Measurements from ENCODE around the gene NBEAL1.
"Not testable (repeated sequence)": the region's sequence is repeated elsewhere in the genome, so short reads cannot be mapped to it uniquely, and the experiment has no call there.

The NBEAL1 gene

GRCh38 chr2:203040966-203041521 is 26.4 kb downstream of the NBEAL1 start:
- no peak for DNase-seq

GRCh38 chr2:203042178-203042577 is 27.5 kb downstream of the NBEAL1 start:
- no peak for DNase-seq

DNA sequence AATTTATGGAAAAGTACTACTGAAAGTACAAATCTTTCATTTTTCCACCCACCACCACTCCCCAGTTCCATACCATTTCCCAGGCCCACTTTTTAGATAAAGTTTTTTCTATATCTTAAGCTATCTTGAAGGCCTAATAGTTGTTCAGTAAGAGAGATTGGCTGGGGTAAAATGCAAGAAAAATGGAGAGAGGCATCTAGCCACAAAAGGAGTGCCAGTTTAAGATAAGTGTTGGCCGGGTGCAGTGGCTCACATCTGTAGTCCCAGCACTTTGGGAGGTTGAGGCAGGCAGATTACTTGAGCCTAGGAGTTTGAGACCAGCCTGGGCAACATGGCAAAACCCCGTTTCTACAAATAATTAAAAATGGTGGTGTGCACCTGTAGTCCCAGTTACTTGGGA is 28.6 kb downstream of the NBEAL1 start:
- no peak for DNase-seq

DNA sequence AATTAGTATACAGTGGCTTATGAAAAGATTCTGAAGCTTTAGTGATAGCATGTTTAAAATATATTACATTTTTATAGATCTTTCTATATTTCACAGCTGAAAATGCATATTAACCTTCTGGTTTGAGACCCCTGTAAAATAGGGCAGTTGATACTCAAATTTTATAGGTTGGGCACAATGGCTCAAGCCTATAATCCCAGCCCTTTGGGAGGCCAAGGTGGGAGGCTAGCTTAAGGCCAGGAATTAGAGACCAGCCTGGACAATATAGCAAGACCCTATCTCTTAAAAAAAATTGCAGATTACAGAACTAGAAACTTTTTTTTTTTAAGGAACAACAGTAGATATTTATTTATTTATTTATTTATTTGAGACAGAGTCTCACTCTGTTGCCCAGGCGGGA is 31.2 kb downstream of the NBEAL1 start:
- no peak for DNase-seq

DNA sequence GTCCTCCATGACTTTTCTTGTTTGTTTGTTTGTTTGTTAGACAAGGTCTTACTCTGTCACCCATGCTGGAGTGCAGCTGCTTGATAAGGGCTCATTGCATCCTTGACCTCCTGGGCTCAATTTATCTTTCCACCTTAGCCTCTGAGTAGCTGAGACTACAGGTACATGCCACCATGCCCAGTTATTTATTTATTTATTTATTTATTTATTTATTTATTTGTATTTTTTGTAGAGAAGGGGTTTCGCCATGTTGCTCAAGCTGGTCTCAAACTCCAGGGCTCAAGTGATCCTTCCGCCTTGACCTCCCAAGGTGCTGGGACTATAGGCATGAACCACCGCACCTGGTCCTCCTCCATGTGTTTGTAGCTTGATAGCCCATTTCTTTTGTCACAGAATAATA is 37.9 kb downstream of the NBEAL1 start:
- DNase-seq: no peak

GRCh38 chr2:203059567-203060240 is 45.0 kb downstream of the NBEAL1 start:
- DNase-seq: no peak

DNA sequence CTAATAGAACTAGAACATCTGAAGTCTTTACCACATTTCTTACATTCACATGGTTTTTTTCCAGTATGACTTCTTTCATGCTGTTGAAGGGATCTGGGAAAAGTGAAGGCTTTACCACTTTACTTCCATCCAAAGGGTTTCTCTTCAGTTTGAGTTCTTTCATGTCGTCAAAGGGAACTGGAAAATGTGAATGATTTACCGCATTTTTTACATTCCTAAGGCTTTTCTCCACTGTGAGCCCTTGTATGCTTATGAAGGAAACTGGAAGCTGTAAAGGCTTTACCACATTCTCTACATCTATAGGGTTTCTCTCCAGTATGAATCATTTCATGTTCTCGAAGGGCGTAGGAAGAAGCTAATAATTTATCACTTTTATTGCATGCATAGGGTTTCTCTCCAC is 46.7 kb downstream of the NBEAL1 start:
- DNase-seq: no peak

GRCh38 chr2:203062126-203062525 is 47.5 kb downstream of the NBEAL1 start:
- DNase-seq: no peak

DNA sequence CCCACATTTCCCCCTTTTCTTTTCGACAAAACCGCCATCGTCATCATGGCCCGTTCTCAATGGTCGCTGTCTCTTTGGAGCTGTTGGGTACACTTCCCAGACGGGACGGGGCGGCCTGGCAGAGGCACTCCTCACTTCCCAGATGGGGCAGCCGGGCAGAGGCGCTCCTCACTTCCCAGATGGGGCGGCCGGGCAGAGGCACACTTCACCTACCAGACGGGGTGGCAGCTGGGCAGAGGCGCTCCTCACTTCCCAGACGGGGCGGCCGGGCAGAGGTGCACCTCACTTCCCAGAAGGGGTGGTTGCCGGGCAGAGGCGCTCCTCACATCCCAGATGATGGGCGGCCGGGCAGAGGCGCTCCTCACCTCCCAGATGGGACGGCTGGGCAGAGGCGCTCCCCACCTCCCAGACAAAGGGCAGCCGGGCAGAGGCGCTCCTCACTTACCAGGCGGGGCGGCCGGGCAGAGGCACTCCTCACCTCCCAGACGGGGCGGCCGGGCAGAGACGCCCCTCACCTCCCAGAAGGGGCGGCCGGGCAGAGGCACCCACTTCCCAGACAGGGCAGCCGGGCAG is 51.9 kb downstream of the NBEAL1 start:
- DNase-seq: not testable (repeated sequence)

DNA sequence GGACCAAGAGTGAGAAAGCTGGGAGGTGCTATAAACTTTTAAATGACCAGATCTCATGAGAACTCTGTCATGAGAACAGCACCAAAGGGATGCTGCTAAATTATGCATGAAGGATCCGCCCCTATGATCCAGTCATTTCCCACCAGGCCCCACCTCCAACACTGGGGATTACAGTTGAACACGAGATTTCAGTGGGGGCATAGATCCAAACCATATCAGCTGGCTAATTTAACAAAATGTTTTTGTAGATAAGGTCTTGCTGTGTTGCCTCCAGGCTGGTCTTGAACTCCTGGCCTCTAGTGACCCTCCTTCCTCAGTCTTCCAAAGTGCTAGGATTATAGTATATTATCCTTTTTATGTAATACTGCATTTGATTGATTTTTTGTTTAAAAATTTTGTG is 56.0 kb downstream of the NBEAL1 start:
- DNase-seq: no peak

DNA sequence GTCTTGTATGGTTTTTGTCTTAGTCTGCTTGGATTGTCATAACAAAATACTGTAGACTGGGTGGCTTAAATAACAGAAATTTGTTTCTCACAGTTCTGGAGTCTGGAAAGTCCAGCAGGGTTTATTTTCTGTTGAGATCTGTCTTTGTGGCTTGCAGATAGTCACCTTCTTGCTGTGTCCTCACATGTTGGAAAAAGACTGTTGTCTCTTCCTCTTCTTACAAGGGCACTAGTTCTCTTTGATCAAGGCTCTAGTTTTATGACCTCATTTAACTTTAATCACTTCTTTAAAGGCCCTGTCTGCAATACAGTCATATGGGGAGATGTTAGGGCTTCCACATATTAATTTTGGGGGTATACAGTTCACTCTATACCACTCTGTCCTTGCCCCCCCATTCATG is 56.5 kb downstream of the NBEAL1 start:
- DNase-seq: no peak

- DNase-seq: no peak
These were observed 57.7 kb downstream of the NBEAL1 start for GRCh38 chr2:203072371-203072770.

DNA sequence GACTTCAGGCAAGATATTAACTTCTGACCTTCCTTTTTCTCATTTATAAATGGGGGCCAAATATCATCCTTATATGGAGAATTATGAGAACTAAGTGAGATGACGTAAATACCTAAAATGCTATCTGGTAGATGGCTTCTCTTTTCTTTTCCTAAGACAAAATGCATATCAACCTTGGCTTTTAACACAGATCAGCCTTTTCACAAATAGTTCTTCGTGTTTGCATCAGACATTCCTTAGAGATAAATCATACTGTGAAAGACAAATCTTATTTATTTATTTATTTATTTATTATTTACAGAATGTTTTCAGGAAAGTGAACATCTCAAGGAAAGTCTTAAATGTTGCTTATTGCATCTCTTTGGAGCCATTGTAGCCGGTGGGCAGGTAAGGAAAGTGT is 62.8 kb downstream of the NBEAL1 start:
- DNase-seq: no peak

- no peak for DNase-seq
These were observed 65.9 kb downstream of the NBEAL1 start for GRCh38 chr2:203080447-203081045.

- DNase-seq: no peak
These were observed 68.7 kb downstream of the NBEAL1 start for GRCh38 chr2:203083328-203083727.

GRCh38 chr2:203086381-203086780 is 71.7 kb downstream of the NBEAL1 start:
- not testable (repeated sequence) for DNase-seq

DNA sequence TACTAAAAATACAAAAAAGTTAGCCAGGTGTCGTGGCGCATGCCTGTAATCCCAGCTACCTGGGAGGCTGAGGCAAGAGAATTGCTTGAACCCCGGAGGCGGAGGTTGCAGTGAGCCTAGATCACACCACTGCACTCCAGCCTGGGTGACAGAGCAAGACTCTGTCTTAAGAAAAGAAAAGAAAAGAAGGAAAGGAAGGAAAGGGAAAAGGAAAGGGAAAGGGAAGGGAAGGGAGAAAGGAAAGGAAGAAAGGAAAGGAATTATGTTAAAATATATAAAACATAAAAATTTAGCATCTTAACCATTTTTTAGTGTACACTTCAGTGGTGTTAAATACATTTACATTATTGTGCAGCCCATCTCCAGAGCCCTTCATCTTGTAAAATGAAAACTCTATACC is 76.0 kb downstream of the NBEAL1 start:
- DNase-seq: not testable (repeated sequence)

DNA sequence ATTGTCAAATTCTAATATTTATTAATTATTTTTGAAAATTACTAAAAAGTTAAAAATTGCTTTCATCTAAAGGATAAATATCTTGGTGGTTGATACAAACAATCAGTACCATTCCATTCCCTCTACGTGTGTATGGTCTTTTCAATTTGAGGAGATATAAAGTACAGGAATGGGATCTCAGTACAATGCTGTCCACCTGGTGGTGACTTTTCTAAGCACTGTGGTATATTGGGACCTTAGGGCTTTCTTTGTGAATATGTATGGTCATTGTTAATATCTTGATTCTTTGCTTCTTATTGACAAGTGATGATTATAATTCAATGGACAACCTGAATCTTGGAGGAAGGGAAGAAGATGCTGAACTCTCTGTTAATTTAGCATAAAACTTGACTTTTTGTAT is 83.1 kb downstream of the NBEAL1 start:
- DNase-seq: no peak

GRCh38 chr2:203102357-203102756 is 87.7 kb downstream of the NBEAL1 start:
- DNase-seq: not testable (repeated sequence)

DNA sequence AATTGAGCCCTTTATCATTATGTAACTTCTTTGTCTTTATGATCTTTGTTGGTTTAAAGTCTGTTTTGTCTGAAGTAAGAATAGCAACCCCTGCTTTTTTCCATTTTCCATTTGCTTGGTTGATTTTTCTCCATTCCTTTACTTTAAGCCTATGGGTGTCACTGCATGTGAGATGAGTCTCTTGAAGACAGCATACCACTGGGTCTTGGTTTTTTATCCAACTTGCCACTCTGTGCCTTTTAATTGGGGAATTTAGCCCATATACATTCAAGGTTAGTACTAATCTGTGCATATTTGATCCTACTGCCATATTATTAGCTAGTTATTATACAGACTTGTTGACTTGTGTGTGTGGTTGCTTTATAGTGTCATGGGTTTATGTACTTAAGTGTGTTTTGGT is 89.6 kb downstream of the NBEAL1 start:
- no peak for DNase-seq

DNA sequence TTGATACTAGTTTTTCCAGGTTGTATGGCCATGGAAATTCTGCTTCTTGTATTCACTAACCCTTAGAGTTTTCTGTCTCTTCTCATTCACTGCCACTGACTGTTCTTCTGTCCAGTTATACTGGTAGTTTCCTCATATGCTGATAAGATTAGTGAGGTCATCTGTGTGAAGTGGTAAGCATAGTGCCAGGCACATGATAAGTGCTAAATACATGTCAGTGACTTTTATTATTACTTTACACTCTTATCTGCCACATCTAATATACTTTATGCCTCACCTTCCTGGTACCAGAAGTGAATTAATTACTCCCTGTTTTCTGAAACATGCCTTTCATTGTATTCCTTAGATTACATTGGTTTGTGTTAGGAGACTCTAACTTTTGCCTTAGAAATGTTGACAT is 91.3 kb downstream of the NBEAL1 start:
- no peak for DNase-seq

GRCh38 chr2:203110496-203110895 is 95.8 kb downstream of the NBEAL1 start:
- DNase-seq: not testable (repeated sequence)

DNA sequence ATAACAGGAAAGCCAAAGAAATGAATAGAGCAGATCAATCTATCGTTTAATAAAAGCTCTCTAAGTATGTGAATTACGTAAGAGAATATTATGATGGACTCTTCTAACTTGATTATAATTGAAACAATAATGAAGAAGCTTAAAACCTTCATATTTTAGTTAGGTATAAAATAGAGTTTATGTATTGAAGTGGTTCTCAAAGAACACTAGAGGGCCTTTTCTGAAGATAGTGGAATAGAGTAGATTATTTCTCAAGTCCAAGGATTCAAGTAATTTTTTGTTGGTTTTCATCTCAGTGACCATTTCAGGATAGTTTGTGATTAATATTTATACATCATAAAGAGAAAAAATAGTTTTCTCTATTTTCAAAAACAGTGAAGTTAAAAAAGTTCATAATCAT is 97.7 kb downstream of the NBEAL1 start:
- no peak for DNase-seq

- DNase-seq: not testable (repeated sequence)
These were observed 100.6 kb downstream of the NBEAL1 start for GRCh38 chr2:203115201-203115700.
